Activated gamma-delta T cell treated with anti-CD3 and anti-CD28 coated beads, Interleukin-2, amount 50 U/mL, for 16 hours (primary cell): ENCODE measurements around the gene GPRC5C.
A peak's percentile ranks its signal among the peaks of the same experiment; 100 is the strongest.

Experiments used
- DNase-seq: peaks from one replicate; pipeline ENCODE4 v3.0.0-alpha.2; 2020; ENCODE audit warnings: low read depth

The GPRC5C gene, protein sequence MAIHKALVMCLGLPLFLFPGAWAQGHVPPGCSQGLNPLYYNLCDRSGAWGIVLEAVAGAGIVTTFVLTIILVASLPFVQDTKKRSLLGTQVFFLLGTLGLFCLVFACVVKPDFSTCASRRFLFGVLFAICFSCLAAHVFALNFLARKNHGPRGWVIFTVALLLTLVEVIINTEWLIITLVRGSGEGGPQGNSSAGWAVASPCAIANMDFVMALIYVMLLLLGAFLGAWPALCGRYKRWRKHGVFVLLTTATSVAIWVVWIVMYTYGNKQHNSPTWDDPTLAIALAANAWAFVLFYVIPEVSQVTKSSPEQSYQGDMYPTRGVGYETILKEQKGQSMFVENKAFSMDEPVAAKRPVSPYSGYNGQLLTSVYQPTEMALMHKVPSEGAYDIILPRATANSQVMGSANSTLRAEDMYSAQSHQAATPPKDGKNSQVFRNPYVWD

DNA sequence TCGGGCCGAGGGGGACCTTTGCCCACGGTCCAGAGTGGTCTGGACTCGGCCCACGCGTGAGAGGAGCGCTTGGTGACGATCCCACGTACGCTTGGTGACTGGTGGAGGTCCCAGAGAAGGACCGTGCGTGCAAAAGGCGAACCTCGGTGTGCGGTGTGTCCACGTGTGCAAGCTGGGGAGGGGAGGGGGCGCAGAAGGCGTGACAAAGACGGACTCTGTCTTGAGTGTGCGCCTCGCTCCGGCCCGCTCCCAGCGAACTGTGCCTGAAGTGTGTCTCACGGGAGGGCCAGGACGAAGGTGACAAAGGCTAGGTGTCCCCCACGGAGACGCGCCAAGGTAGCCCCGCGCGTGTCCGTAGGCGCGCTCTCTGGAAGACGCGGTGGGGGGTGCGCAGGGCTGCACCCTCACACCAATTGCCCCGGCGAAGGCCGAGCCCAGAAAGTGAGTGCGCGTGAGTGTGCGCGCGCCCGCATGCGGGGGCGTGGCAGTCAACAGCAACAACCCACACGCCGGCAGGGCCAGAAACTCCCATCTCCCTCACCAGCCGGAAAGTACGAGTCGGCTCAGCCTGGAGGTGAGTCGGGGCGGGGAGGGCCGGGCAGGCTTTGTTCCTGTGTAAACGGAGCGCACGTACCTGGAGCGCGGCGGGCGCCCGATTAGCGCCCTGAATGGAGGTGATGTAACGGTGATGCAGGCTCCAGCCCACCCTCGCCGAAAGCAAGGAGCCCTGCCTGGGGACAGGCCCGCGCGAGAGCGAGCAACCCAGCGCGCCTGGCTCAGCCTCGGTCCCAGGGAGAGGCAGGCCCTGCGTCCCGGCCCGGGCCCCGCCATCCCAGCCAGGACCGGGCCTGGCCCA lies at the start of gene GPRC5C:
TSS of gene GPRC5C (plus strand) at position 521 of the 856 bp plus-strand sequence. CDS start 7,689 bp downstream, outside the sequence.
- peak; percentile 24 for DNase-seq

DNA sequence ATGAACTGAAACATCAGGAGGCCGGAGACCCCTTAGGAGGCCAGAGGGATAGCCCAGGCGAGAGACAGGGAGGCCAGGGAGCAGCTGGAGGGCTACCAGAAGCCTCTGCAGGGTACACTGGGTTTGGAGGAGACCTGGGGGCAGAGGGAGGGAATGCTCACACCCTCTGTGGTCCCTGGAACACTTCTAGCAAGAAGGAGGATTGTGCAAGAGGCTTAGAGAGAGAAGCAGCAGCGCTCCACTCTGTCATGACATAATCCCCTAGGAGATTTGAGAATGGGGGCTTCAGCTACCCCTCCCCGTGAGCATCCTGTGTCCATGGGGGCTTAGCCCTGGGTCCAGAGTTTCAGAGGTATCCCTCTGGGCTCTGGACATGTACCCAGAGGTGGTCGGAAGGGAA lies 48.7 kb upstream of the GPRC5C start:
- DNase-seq: no peak

DNA sequence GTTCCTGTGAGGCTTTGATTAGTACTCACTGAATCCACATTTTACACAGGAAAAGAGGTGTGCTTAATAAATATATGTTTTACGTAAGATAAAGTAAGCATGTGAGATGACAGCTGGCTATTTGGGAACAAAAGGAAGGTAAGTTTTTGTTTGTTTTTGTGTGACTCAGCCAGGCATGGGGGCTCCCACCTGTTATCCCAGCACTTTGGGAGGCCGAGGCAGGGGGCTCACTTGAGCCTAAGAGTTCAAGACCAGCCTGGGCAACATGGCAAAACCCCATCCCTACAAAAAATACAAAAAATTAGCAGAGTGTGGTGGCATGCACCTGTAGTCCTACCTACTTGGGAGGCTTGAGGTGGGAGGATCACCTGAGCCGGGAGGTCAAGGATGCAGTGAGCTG lies 46.7 kb upstream of the GPRC5C start:
- DNase-seq: no peak

DNA sequence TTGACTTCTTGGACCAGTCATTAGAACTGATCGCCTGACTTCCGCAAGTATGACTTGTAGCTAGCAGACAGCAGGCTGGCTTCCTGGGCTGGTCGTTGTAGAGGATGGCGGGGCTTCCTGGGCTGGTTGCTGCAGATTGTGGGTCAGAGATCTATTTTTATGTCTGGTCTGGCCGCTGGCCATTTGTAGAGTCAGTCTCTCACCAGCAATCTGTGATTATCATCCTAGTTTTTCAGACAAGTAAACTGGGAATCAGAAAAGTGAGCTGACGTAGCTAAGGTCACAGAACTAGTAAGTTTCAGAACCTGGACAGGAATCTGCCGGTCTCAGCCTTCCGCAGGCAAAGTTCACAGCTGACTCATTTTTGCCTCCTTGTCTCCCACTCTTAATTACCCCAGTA lies 45.5 kb upstream of the GPRC5C start:
- DNase-seq: no peak

DNA sequence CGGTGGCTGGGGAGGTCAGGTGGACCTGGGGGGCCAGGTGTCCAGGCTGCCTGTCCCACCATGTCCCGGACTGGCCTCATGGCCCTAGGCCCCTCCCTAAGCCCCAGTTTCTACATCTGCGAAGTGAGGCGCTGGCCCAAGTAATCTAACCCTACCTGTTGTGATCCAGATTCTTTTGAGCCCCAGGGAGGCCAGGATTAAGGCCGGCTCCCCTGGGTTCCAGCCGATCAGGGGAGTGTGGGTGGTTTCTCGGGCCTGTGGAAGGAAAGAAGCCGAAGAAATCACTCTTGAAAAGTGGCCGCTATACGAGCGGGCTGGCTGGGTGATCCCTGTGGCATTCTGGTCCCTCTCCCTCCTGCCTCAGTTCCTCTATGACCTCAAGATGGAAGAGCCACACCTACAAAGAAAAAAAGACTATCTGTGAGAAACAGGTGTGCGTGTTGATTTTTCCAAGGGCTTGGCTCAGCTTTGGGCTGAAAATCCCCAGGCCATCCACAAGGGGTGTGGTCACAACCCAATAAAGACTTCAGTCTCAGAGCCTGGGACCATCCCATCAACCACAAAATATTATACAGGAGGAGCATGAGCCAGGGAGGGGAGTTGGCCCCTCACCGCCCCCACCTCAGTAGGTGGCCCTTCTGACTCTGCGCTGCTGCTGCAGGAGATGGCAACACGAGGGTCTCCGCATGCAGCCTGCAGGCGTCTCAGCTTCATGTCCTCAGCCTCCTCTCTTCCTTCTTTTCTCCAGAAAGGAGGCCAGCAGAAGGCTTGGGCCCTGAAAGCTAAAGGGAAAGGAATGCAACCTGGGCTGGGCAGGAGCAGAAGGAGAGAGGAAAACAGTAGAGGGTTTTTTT lies 44.3 kb upstream of the GPRC5C start:
- no peak for DNase-seq

DNA sequence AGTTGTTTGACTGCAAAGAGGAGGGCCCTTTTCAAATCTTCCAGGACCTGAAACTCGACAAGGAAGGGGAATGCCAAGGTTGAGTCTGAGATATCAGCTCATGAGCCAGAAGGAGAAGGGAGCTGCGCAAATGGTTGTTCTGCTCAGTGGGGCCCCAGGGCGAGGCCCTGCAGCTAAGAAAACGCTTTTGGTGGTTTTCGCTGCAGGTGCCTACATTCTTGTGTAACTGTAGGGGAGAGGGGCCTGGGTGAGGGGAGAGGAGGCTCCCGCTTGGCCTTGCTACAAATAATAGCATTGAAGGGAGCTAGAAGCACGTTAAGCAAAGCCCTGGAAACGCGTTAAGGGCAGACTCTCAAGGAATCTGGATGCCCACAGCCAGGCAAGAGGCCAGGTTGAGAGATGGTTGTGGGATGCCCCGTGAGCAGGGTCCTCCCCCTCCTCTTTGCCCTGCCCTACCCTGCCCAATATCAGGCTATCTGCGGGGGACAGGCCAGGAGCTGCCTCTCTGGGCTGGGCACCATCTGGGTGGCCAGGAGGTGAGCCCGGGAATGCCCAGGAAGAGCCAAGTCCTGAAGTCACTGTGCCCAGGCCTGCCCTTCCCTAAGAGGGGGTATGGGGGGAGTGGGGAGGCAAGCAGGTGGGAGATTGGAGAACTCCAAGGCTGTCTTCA lies 42.7 kb upstream of the GPRC5C start:
- DNase-seq: no peak

DNA sequence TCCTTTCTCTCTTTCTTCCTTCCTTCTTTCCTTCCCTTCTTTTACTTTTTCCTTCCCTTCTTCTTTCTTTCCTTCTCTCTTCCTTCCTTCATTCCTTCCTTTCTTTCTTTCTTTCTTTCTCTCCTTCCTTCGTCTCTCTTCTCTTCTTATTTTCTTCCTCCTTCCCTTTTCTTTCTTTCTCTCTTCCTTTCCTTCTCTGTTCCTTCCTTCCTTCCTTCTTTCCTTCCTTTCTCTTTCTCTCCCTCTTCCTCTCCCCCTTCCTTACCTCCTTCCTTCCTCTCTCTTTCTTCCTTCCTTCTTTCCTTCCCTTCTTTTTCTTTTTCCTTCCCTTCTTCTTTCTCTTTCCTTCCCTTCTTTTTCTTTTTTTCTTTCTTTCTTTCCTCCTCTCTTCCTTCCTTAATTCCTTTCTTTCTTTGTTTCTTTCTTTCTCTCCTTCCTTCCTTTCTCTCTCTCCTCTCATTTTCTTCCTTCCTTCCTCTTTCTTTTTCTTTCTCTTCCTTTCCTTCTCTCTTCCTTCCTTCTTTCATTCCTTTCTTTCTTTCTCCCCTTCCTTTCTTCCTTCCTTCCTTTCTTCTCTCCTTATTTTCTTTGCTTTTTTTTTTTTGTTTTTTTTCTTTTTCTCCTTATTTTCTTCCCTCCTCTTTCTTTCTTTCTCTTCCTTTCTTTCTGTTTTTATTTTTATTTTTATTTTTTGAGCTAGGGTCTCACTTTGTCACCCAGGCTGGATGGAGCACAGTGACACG lies 41.8 kb upstream of the GPRC5C start:
- no peak for DNase-seq

DNA sequence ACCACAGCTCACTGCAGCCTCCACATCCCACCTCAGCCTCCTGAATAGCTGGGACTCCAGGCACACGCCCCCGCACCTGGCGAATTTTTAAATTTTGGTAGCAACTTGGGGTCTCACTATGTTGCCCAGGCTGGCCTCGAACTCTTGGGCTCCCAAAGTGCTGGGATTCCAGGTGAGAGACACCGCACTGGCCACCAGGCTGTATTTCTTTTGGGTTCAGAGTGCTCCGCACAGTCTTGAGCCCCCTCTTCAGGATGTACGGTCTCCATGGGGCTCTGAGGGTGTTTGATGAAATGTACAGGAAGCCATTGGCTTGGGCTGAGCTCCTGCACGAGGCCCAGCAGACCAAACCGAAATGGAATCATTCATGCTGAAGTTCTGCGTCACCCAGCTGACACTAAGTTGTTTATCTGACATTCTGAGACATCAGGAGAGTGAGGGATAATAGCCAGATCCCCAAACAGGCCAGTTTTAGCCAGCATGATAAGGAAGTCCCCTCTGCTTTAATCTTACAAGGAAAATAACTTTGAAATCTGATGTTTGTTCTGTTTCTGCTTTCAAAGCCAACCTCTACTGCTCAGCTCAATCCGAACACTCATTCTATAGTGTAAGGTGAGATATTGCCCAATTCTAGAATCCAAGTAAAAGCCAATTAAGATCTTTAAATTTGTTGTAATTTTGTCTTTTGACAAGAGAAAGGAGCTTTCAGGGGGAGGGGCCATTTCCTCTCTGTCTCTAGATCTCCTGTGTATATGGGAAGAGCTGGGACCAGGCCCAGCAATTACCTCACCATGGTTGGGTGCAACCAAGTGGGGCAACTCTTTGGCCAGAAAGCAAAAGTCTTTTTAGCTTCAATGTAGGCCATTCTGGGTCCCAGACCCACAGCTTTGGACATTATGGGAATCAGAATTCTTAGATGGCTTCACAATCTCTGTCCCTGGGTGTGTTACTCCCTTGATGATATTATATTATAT lies 40.9 kb upstream of the GPRC5C start:
- DNase-seq: no peak

DNA sequence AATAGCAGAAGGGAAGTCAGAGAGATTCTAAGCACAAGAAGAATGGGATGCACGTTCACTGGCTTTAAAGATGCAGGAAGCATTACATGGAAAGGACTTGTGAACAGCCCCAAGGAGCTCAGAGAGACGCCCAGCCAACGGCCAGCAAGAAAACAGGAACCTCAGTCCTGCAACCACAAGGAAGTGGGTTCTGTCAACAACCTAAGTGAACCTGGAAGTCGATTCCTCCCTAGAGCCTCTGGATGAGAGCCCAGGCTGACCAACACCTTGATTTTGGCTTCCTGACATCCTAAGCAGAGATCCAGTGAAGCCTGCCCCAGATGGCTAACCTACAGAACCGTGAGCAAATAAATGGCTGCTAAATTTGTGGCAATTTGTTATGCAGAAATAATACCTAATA lies 40.1 kb upstream of the GPRC5C start:
- DNase-seq: no peak

DNA sequence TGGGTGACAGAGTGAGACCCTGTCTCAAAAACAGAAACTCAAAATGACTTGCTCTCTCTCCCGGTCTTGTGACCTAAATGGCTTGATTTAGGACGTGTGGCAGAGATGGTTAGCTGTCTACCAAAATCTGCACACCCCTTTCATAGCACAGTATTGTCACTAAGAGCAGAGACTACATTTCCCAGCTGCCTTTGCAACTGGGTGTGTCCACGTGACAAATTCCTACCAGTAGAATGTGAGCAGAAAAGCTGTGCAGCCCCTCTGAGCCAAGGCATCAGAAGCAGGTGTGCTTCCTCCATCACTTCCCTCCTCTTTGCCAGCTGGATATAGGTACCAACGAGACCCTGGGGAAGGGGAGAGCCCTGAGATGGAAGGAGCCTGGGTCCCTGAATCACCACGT lies 39.0 kb upstream of the GPRC5C start:
- no peak for DNase-seq

DNA sequence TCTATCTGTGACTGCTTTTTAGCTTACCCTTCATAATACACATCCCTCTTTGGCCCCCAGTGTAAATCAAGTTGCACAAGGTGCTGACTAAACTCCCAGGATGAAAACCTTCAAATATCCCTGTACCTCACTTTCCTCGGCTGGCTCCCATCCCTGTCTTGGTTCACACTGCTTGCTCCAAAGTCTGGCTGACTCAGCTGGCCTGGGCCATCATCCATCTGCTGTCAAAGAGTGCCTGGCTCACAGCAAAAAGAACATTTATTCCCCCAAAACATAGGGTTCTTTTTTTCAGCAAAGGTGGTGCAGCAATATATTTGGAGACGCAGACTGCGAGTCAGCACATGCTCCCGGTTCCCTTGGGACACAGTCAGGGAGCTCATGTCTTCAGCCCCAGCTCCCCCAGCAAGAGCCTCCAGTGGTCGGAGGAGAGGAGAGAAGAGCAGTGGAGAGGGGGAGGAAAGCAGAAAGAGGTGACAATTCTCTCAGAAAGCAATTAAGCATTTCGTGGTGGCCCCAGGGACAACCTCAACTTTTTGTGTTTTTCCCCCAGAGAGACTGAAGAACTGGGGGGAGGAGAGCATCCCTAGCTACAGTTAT lies 38.4 kb upstream of the GPRC5C start:
- DNase-seq: no peak

DNA sequence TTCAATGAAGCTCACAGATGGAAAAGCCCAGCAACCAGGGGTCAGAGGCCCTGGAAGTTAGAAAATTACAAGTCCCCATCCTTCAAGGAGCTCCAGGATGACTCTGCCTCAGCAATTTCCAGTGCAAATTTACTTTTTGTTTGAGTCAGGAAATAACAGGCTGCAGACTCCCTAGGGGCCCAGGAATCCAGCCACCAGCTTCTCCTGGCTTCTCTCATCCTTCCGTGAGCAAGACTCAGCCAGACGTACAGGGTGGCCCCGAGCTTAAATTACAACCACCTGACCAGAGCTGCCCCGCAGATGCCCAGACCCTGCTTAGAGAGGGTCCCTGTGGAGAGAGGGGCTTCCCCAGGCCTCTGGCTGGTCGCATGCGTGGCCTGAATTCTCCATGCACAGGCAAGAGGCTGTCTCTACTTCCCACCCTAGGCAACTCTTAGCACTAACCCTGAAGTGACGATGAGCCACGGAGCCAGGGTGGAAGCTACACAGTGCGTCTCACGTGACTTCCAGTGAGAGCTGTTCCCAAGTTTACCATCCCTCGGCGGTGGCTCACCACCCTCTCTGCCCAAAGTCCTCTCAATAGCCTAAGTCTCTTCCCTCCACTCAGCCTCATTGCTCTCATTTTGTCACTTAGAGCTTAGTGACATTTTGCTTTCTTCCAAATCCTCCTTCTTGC lies 37.5 kb upstream of the GPRC5C start:
- DNase-seq: no peak

DNA sequence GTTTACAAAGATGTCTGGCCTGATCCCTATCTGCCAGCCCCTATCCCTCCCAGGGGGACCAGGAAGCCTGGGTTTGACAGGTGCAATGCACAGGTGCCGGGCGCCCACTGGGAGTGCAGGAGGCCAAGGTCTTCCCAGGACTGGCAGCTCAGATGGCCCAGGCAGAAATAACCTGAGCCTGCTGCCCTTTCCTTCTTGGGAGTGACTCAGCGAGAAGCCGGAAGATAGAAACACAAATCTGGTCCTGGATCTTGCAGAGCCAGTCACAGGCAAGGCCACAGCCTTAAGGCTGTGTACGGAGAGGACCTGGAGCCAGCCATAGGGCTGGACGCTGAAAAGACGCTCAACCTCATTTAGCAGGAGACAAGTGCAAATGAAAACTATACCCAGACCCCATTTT lies 36.9 kb upstream of the GPRC5C start:
- DNase-seq: no peak

DNA sequence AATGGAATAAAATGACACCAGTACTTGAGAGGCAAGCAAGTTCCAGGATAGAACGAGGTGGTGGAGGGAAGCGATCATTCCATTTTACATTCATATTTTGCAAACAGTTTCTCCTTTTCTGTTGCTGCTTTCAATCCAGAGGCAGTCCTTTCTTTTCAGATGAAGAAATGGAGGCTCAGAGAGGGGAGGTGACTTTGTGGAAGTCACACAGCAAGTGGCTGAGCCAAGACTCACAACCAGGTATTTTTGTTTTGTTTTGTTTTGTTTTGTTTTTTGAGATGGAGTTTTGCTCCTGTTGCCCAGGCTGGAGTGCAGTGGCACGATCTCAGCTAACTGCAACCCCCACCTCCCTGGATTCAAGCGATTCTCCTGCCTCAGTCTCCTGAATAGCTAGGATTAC lies 35.3 kb upstream of the GPRC5C start:
- DNase-seq: no peak

DNA sequence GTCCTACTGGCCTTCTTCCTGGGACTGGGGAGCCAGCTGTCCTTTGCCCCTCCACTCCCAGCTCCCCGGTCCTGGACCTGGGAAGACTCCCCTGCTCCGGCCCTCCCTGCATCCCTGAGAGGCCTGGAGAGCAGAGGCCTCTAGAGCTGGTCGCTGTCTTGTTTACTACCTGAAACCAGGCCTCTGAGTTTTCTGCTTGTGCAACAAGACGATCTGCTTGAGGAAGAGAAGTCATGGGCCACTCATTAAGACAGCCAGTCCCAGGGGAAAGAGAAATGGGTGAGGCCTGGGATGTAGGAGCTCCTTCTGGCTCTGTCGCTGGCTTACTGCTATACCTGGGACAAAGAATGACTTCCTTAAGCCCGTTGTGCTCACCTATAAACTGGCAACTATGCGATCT lies 29.8 kb upstream of the GPRC5C start:
- no peak for DNase-seq

DNA sequence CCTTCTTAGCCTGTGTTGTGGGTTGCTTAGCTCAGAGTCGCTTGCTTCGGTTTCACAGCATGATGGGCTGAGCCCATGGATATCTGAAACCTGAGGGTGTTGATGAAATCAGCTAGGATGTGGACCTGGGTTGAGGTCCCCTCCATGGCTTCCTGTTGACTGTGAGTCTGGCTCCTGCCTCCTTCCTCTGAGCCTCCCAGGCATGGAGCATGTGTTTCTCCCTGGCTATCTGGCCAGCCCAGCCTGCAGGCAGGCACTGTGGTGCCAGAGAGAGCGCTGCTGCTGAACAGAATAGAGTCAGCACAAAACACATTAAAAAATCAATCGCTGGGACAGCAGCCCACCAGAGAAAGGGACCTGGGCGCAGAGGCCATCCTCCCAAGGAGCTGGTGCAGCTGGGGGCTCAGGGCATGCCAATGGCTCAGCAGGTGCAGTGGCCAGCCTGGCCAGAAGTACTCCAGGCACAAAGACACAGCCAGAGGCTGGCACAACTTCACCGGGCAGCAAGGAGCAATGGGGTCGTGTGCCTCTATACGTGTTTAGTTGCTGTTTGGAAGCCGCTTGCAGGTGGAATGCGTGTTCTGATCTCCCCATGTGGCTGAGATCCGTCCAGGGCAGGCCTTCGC lies 28.3 kb upstream of the GPRC5C start:
- DNase-seq: no peak

DNA sequence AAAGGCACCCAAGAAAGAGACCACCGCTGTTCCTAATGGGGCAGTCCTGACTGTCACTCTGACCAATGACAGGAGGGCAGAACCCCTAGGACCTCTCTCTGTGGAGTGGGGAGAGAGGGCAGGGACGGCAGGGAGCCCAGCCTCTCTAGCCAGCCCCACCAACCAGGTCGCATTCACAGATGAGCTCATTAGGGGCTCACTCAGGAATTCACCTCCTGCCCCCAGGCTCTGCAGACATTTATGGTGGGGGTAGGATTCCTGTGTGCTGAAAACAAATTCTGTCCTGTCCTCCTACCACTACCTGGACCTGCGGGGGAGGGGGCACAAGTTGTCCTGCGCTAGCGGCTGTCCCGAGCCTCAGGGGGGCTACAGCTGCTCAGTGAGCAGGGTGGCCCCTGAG lies 27.7 kb upstream of the GPRC5C start:
- no peak for DNase-seq

DNA sequence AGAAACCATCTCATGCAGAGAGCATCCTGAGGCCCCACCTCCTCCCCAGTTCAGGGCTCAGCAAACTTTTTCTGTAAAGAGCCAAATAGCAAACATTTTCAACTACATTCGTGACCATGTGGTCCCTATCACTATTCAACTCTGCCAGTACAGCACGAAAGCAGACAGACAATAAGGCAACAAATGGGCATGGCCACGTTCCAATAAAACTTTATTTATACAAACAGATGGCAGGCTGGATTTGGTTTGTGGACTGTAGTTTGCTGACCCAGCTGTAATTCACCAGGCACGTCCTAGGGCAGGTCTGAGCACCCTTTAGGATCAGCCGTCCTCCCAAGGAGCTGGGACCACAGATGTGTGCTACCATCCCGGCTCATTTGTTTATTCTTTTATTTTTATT lies 27.1 kb upstream of the GPRC5C start:
- DNase-seq: no peak
